Stimulated activated naive CD8-positive, alpha-beta T cell treated with anti-CD3 and anti-CD28 coated beads, Interleukin-15, Interleukin-2, amounts not matched to agents 100 ng/mL and 50 ng/mL, for 24 hours (primary cell): ENCODE results near the gene TGM4.

Source experiments
- H3K27ac Mint-ChIP-seq: one replicate; pipeline ENCODE4 v1.8.0; 2021; ENCODE audit warnings: mild to moderate bottlenecking, mixed read lengths
- H3K27me3 Mint-ChIP-seq: one replicate; pipeline ENCODE4 v1.8.0; 2021; ENCODE audit warnings: mixed read lengths
- H3K36me3 Mint-ChIP-seq: one replicate; pipeline ENCODE4 v1.8.0; 2021; ENCODE audit warnings: low read depth, mixed read lengths
- H3K4me1 Mint-ChIP-seq: one replicate; pipeline ENCODE4 v1.8.0; 2021; ENCODE audit warnings: low read depth, mixed read lengths
- H3K4me3 Mint-ChIP-seq: one replicate; pipeline ENCODE4 v1.8.0; 2021; ENCODE audit warnings: mild to moderate bottlenecking, mixed read lengths
- H3K9me3 Mint-ChIP-seq: one replicate; pipeline ENCODE4 v1.8.0; 2021; ENCODE audit warnings: mixed read lengths

TGM4 gene

GRCh38 chr3:44862226-44862637 is 12.2 kb upstream of the TGM4 start:
- Mint-ChIP-seq H3K4me1 (peaks cover 51% of the 10 kb centered on the region), H3K27me3 (no peaks in the 10 kb centered on the region), H3K9me3 (no peaks in the 10 kb centered on the region), H3K36me3 (peaks cover 21% of the 10 kb centered on the region), H3K27ac (peak overlapping the region; percentile 87), H3K4me3 (peak overlapping the region; percentile 86)

GRCh38 chr3:44865272-44866035 is 9.0 kb upstream of the TGM4 start:
- Mint-ChIP-seq H3K9me3 (no peaks in the 10 kb centered on the region), H3K27me3 (no peaks in the 10 kb centered on the region), H3K27ac (peak overlapping the region; percentile 40), H3K4me1 (peaks cover 53% of the 10 kb centered on the region), H3K36me3 (peaks cover 31% of the 10 kb centered on the region), H3K4me3 (no peak overlapping the region)

- Mint-ChIP-seq H3K4me1 (peaks cover 43% of the 10 kb centered on the region), H3K27me3 (no peaks in the 10 kb centered on the region), H3K4me3 (no peak overlapping the region), H3K9me3 (no peaks in the 10 kb centered on the region), H3K36me3 (peaks cover 31% of the 10 kb centered on the region), H3K27ac (no peak overlapping the region)
These were observed 6.8 kb upstream of the TGM4 start for GRCh38 chr3:44867421-44868111.

- H3K9me3 Mint-ChIP-seq, result no peaks in the 10 kb centered on the region
These were observed 3.9 kb upstream of the TGM4 start for GRCh38 chr3:44870375-44871061.

GRCh38 chr3:44875596-44875995 is 1.2 kb downstream of the TGM4 start:
- Mint-ChIP-seq H3K4me1 (no peaks in the 10 kb centered on the region), H3K27ac (no peak overlapping the region), H3K36me3 (no peaks in the 10 kb centered on the region)

More at GRCh38 chr3:44870375-44871061, 3.9 kb upstream of the TGM4 start:
- H3K4me3 Mint-ChIP-seq, result no peak overlapping the region
- H3K36me3 Mint-ChIP-seq, result peaks cover 24% of the 10 kb centered on the region
- H3K27me3 Mint-ChIP-seq, result no peaks in the 10 kb centered on the region
- H3K4me1 Mint-ChIP-seq, result peaks cover 16% of the 10 kb centered on the region
- H3K27ac Mint-ChIP-seq, result no peak overlapping the region

GRCh38 chr3:44877333-44877732 is 2.9 kb downstream of the TGM4 start:
- no peak overlapping the region for H3K4me3 Mint-ChIP-seq
- peaks cover 4% of the 10 kb centered on the region for H3K27me3 Mint-ChIP-seq
- H3K4me1 Mint-ChIP-seq, result no peaks in the 10 kb centered on the region
- H3K36me3 Mint-ChIP-seq, result no peaks in the 10 kb centered on the region
- H3K9me3 Mint-ChIP-seq, result no peaks in the 10 kb centered on the region
- no peak overlapping the region for H3K27ac Mint-ChIP-seq

More at GRCh38 chr3:44875596-44875995, 1.2 kb downstream of the TGM4 start:
- Mint-ChIP-seq H3K27me3 (peaks cover 4% of the 10 kb centered on the region), H3K4me3 (no peak overlapping the region), H3K9me3 (no peaks in the 10 kb centered on the region)

GRCh38 chr3:44880284-44880683 is 5.9 kb downstream of the TGM4 start:
- Mint-ChIP-seq H3K4me3 (no peak overlapping the region), H3K36me3 (no peaks in the 10 kb centered on the region), H3K27ac (no peak overlapping the region), H3K4me1 (no peaks in the 10 kb centered on the region), H3K9me3 (no peaks in the 10 kb centered on the region), H3K27me3 (peaks cover 8% of the 10 kb centered on the region)

- Mint-ChIP-seq H3K4me3 (no peak overlapping the region), H3K36me3 (no peaks in the 10 kb centered on the region), H3K27ac (no peak overlapping the region), H3K27me3 (peaks cover 20% of the 10 kb centered on the region), H3K9me3 (no peaks in the 10 kb centered on the region), H3K4me1 (no peaks in the 10 kb centered on the region)
These were observed 9.0 kb downstream of the TGM4 start for GRCh38 chr3:44883213-44883955.

- Mint-ChIP-seq H3K36me3 (no peaks in the 10 kb centered on the region), H3K27ac (no peak overlapping the region), H3K27me3 (peaks cover 20% of the 10 kb centered on the region), H3K4me3 (no peak overlapping the region), H3K4me1 (no peaks in the 10 kb centered on the region), H3K9me3 (no peaks in the 10 kb centered on the region)
These were observed 9.6 kb downstream of the TGM4 start for GRCh38 chr3:44883999-44884431.

- H3K27me3 Mint-ChIP-seq, result peaks cover 20% of the 10 kb centered on the region
- H3K36me3 Mint-ChIP-seq, result no peaks in the 10 kb centered on the region
- no peaks in the 10 kb centered on the region for H3K4me1 Mint-ChIP-seq
- H3K4me3 Mint-ChIP-seq, result no peak overlapping the region
- no peak overlapping the region for H3K27ac Mint-ChIP-seq
- H3K9me3 Mint-ChIP-seq, result no peaks in the 10 kb centered on the region
These were observed 11.2 kb downstream of the TGM4 start for GRCh38 chr3:44885618-44886017.

- Mint-ChIP-seq H3K4me3 (no peak overlapping the region), H3K9me3 (no peaks in the 10 kb centered on the region), H3K27ac (no peak overlapping the region), H3K27me3 (peaks cover 20% of the 10 kb centered on the region), H3K4me1 (no peaks in the 10 kb centered on the region), H3K36me3 (no peaks in the 10 kb centered on the region)
These were observed 12.2 kb downstream of the TGM4 start for GRCh38 chr3:44886561-44886960.

- Mint-ChIP-seq H3K27me3 (peaks cover 20% of the 10 kb centered on the region), H3K4me3 (no peak overlapping the region), H3K4me1 (no peaks in the 10 kb centered on the region), H3K9me3 (no peaks in the 10 kb centered on the region), H3K27ac (no peak overlapping the region), H3K36me3 (no peaks in the 10 kb centered on the region)
These were observed 12.7 kb downstream of the TGM4 start for GRCh38 chr3:44887101-44887500.

- Mint-ChIP-seq H3K4me3 (no peak overlapping the region), H3K27ac (no peak overlapping the region), H3K27me3 (peaks cover 15% of the 10 kb centered on the region), H3K36me3 (no peaks in the 10 kb centered on the region), H3K4me1 (no peaks in the 10 kb centered on the region), H3K9me3 (no peaks in the 10 kb centered on the region)
These were observed 15.8 kb downstream of the TGM4 start for GRCh38 chr3:44890258-44890657.

- no peak overlapping the region for H3K4me3 Mint-ChIP-seq
- H3K27ac Mint-ChIP-seq, result no peak overlapping the region
- no peaks in the 10 kb centered on the region for H3K9me3 Mint-ChIP-seq
- no peaks in the 10 kb centered on the region for H3K4me1 Mint-ChIP-seq
- H3K36me3 Mint-ChIP-seq, result no peaks in the 10 kb centered on the region
- peaks cover 11% of the 10 kb centered on the region for H3K27me3 Mint-ChIP-seq
These were observed 16.4 kb downstream of the TGM4 start for GRCh38 chr3:44890852-44891251.
